GM23338 (cell line): ENCODE data around the gene KDM6B.

Source experiments
- CREB1 ChIP-seq: fragments of 250-450 bp; sonication (Bioruptor Pico); IDR thresholded peaks from 2 replicates; pipeline ENCODE4 v1.5.0; 2020; ENCODE audit warnings: low read depth, mild to moderate bottlenecking, moderate library complexity
- EZH2 ChIP-seq: fragments of 200-600 bp; sonication (generic); IDR thresholded peaks from one replicate; pipeline ENCODE4 v1.8.0; 2017; ENCODE audit warnings: antibody characterized with exemption, mild to moderate bottlenecking, low read depth; ENCODE audit not compliant: unreplicated experiment
- EZH2phosphoT487 ChIP-seq: fragments of 200-600 bp; sonication (generic); IDR thresholded peaks from one replicate; pipeline ENCODE4 v1.8.1; 2018; ENCODE audit warnings: antibody characterized with exemption; ENCODE audit not compliant: unreplicated experiment
- JUNB ChIP-seq: IDR thresholded peaks from one replicate; pipeline ENCODE4 v1.6.1; 2016; ENCODE audit warnings: antibody characterized with exemption; ENCODE audit not compliant: unreplicated experiment
- NANOG ChIP-seq: IDR thresholded peaks from 2 replicates; pipeline ENCODE4 v1.6.1; 2016; ENCODE audit warnings: antibody characterized with exemption, borderline replicate concordance
- POLR2AphosphoS5 ChIP-seq: IDR thresholded peaks from 2 replicates; pipeline ENCODE4 v1.6.1; 2016; ENCODE audit warnings: antibody characterized with exemption, low read depth
- STAT1 ChIP-seq: IDR thresholded peaks from one replicate; pipeline ENCODE4 v1.6.1; 2016; ENCODE audit warnings: antibody characterized with exemption; ENCODE audit not compliant: unreplicated experiment
- ZNF114 ChIP-seq: fragments of 250-450 bp; sonication (Bioruptor Pico); IDR thresholded peaks from 2 replicates; pipeline ENCODE4 v1.5.0; 2020; ENCODE audit warnings: mild to moderate bottlenecking, moderate library complexity
- TF ChIP-seq, protein P1 (sequence below), 2 experiments: fragments of 200-600 bp in 1 of 2; sonication (generic) in 1 of 2; conservative IDR thresholded peaks; 2 replicates each; pipeline versions ENCODE4 v1.5.1 to v1.6.1; 2016 to 2017; ENCODE audit warnings: antibody characterized with exemption in 2 of 2, low read depth in 2 of 2, mild to moderate bottlenecking in 2 of 2, moderate library complexity in 1 of 2
- TF ChIP-seq, protein P2 (sequence below): IDR thresholded peaks from one replicate; pipeline ENCODE4 v1.6.1; 2018; ENCODE audit warnings: antibody characterized with exemption; ENCODE audit not compliant: unreplicated experiment
- TF ChIP-seq, protein P3 (sequence below): IDR thresholded peaks from 2 replicates; pipeline ENCODE4 v1.6.1; 2016; ENCODE audit warnings: antibody characterized with exemption

DNA sequence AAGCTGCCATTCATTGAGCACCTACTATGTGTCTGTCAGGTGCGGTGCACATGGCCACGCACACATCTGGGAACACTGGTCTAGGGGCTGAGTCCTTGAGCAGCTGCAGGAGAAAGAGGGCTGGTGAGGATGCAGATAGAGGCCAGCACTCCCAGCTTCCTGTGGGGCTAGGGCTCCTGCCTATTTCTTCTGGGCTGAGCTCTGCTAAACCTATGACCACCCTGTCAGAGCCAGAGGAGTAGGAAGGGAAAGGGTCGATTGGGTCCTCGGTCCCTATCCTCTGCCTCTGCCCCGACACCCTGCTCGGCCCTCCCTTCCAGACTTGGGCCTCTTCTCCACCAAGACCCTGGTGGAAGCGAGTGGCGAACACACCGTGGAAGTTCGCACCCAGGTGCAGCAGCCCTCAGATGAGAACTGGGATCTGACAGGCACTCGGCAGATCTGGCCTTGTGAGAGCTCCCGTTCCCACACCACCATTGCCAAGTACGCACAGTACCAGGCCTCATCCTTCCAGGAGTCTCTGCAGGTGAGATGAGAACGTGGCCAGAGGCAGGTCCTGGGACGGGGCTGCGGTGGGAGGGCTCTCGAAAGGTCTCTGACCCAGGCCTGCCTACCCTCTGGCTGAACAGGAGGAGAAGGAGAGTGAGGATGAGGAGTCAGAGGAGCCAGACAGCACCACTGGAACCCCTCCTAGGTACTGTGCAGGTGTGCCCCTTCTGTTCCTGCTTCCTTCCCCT, 16.9 kb downstream of the KDM6B start:
- TF ChIP-seq, protein P1, sequence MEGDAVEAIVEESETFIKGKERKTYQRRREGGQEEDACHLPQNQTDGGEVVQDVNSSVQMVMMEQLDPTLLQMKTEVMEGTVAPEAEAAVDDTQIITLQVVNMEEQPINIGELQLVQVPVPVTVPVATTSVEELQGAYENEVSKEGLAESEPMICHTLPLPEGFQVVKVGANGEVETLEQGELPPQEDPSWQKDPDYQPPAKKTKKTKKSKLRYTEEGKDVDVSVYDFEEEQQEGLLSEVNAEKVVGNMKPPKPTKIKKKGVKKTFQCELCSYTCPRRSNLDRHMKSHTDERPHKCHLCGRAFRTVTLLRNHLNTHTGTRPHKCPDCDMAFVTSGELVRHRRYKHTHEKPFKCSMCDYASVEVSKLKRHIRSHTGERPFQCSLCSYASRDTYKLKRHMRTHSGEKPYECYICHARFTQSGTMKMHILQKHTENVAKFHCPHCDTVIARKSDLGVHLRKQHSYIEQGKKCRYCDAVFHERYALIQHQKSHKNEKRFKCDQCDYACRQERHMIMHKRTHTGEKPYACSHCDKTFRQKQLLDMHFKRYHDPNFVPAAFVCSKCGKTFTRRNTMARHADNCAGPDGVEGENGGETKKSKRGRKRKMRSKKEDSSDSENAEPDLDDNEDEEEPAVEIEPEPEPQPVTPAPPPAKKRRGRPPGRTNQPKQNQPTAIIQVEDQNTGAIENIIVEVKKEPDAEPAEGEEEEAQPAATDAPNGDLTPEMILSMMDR (conservative IDR thresholded peaks at IDR 0.05; ENCODE audit: low read depth in 2 of 2): no peak
- TF ChIP-seq EZH2phosphoT487 (no peak), POLR2AphosphoS5 (no peak), EZH2 (peak; percentile 16), CREB1 (no peak), JUNB (no peak), NANOG (no peak), STAT1 (no peak), ZNF114 (no peak)
- TF ChIP-seq, protein P2, sequence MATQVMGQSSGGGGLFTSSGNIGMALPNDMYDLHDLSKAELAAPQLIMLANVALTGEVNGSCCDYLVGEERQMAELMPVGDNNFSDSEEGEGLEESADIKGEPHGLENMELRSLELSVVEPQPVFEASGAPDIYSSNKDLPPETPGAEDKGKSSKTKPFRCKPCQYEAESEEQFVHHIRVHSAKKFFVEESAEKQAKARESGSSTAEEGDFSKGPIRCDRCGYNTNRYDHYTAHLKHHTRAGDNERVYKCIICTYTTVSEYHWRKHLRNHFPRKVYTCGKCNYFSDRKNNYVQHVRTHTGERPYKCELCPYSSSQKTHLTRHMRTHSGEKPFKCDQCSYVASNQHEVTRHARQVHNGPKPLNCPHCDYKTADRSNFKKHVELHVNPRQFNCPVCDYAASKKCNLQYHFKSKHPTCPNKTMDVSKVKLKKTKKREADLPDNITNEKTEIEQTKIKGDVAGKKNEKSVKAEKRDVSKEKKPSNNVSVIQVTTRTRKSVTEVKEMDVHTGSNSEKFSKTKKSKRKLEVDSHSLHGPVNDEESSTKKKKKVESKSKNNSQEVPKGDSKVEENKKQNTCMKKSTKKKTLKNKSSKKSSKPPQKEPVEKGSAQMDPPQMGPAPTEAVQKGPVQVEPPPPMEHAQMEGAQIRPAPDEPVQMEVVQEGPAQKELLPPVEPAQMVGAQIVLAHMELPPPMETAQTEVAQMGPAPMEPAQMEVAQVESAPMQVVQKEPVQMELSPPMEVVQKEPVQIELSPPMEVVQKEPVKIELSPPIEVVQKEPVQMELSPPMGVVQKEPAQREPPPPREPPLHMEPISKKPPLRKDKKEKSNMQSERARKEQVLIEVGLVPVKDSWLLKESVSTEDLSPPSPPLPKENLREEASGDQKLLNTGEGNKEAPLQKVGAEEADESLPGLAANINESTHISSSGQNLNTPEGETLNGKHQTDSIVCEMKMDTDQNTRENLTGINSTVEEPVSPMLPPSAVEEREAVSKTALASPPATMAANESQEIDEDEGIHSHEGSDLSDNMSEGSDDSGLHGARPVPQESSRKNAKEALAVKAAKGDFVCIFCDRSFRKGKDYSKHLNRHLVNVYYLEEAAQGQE: no peak
- TF ChIP-seq, protein P3, sequence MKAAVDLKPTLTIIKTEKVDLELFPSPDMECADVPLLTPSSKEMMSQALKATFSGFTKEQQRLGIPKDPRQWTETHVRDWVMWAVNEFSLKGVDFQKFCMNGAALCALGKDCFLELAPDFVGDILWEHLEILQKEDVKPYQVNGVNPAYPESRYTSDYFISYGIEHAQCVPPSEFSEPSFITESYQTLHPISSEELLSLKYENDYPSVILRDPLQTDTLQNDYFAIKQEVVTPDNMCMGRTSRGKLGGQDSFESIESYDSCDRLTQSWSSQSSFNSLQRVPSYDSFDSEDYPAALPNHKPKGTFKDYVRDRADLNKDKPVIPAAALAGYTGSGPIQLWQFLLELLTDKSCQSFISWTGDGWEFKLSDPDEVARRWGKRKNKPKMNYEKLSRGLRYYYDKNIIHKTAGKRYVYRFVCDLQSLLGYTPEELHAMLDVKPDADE: no peak
